Measurements from ENCODE around the gene WAS. TPM values are rescaled to one million over a fixed set of nuclear protein-coding genes. Genes with fewer than 3 reads are reported as not detected.
A peak's percentile ranks its signal among the peaks of the same experiment; 100 is the strongest.

The WAS gene
- total and polyA plus RNA-seq, 2 of the 8 experiments (the other 6 are each of a cell fraction or from before 2014, with no cell fraction given) = 0.63 to 0.65 TPM

- Histone ChIP-seq H3K27me3 (replicated peaks in 1 of 4; ENCODE audit: control insufficient read depth in 3 of 4, extremely low read depth in 1 of 4, insufficient read depth in 3 of 4, low read length in 3 of 4) (no peaks in the 10 kb centered on the region), H3K9me3 (ENCODE audit: insufficient read depth in 2 of 2, low read depth in 1 of 2, low read length in 1 of 2) (no peaks in the 10 kb centered on the region), H4K5ac (ENCODE audit: insufficient read length, low read depth, low read length) (no peak overlapping the region), H4K91ac (replicated peaks; ENCODE audit: insufficient read length, low read length) (peak overlapping the region; percentile 54), H3K79me1 (ENCODE audit: low read depth, low read length) (no peaks in the 10 kb centered on the region), H2AFZ (ENCODE audit: low read length) (peak overlapping the region; percentile 85), H4K20me1 (replicated peaks in 1 of 2; ENCODE audit: control insufficient read depth in 1 of 2, insufficient read depth in 2 of 2, low read length in 2 of 2) (no peaks in the 10 kb centered on the region), H3K4me1 (replicated peaks in 1 of 4; ENCODE audit: control insufficient read depth in 3 of 4, insufficient read depth in 4 of 4, low read length in 3 of 4) (peaks cover 0 to 3% (median 0%) of the 10 kb centered on the region in 4 experiments; a peak in 1 of 7 replicates), H3K27ac (ENCODE audit: low read depth, low read length) (peak overlapping the region; percentile 67; the same call in 1 of the 2 replicates), H4K8ac (ENCODE audit: extremely low read depth, insufficient read depth, low read length) (no peak overlapping the region; the same call in 1 of the 2 replicates), H3K18ac (ENCODE audit: extremely low read depth, low read length) (peak overlapping the region; percentile 60; the same call in 1 of the 2 replicates), H2BK15ac (ENCODE audit: low read length) (no peak overlapping the region), H3K4me3 (ENCODE audit: extremely low read depth in 1 of 4, insufficient read depth in 2 of 4, low read depth in 3 of 4, low read length in 4 of 4) (peak overlapping the region; percentile 70 to 88 (median 78)), H2BK5ac (ENCODE audit: low read depth, low read length) (peak overlapping the region; percentile 44; the same call in 1 of the 2 replicates), H3K36me3 (ENCODE audit: control insufficient read depth in 2 of 4, insufficient read depth in 4 of 4, low read length in 3 of 4) (no peaks in the 10 kb centered on the region), H3K14ac (ENCODE audit: insufficient read length) (no peak overlapping the region), H3K23ac (ENCODE audit: insufficient read length) (no peak overlapping the region), H2AK5ac (ENCODE audit: low read depth, low read length) (no peak overlapping the region), H2BK12ac (ENCODE audit: low read depth, low read length) (no peak overlapping the region), H3K4ac (replicated peaks; ENCODE audit: insufficient read length, low read depth, low read length) (no peak overlapping the region), H3K4me2 (ENCODE audit: insufficient read depth in 1 of 2, low read depth in 2 of 2, low read length in 2 of 2) (peak overlapping the region; percentile 67 to 74), H3K79me2 (ENCODE audit: control insufficient read depth in 1 of 2, insufficient read depth in 2 of 2, low read length in 2 of 2) (no peaks in the 10 kb centered on the region), H2BK20ac (ENCODE audit: low read length) (no peak overlapping the region), H3K9ac (replicated peaks in 1 of 4; ENCODE audit: extremely low read depth in 1 of 4, low read depth in 3 of 4, low read length in 3 of 4) (peak overlapping the region in 3 of 4 experiments; percentile 58 to 69 (median 58); a peak in 5 of 7 replicates), H2BK120ac (replicated peaks; ENCODE audit: low read depth, low read length) (no peak overlapping the region), H3K56ac (replicated peaks; ENCODE audit: insufficient read length, low read depth, low read length) (no peak overlapping the region), H3K23me2 (ENCODE audit: low read depth, low read length) (peaks cover 2% of the 10 kb centered on the region; the same call in 1 of the 2 replicates)
- DNase-seq (ENCODE audit: low read depth in 1 of 2, low spot score in 2 of 2) = peak; percentile 76 to 83
- ChIA-PET POLR2A (ENCODE audit: partially characterized antibody) (interaction anchor here (0.6 to 2.3 kb wide), 5 partner anchors 12 to 1191 kb away, joined by 3 to 16 read pairs (median 3); partner anchors contain the start of gene SUV39H1), CTCF (ENCODE audit: partially characterized antibody) (no interaction called here)
- 0% methylated on average over 5 of the region's 67 CpGs; no CpG with 5 or more reads in 1 of the 2 experiments for WGBS, 2 experiments (ENCODE audit: extremely low coverage in 1 of 2, insufficient coverage in 1 of 2, insufficient read length in 1 of 2, insufficient replicate concordance in 2 of 2, low coverage in 1 of 2, low lambda C conversion rate in 2 of 2, missing lambda C conversion rate in 1 of 2)
- FAIRE-seq = no peak
- TF ChIP-seq POU5F1 (IDR thresholded peaks at IDR 0.05; ENCODE audit: low read depth, low read length) = no peak
- TF ChIP-seq SIN3A (conservative IDR thresholded peaks at IDR 0.05 in 1 of 2, IDR thresholded peaks at IDR 0.05 in 1 of 2; ENCODE audit: low read depth in 1 of 2, low read length in 2 of 2) = no peak
- TF ChIP-seq TAF1 (IDR thresholded peaks at IDR 0.05; ENCODE audit: low read depth, low read length) = peak; percentile 54; the same call in 1 of the 2 replicates
- TF ChIP-seq TAF7 (optimal IDR thresholded peaks at IDR 0.05; ENCODE audit: borderline replicate concordance, low read depth, low read length) = peak; percentile 27
- TF ChIP-seq CBX8 (IDR thresholded peaks at IDR 0.05; ENCODE audit: borderline replicate concordance, low read depth, low read length) = no peak
- TF ChIP-seq BACH1 (IDR thresholded peaks at IDR 0.05; ENCODE audit: low read length) = no peak
- TF ChIP-seq TEAD4 (IDR thresholded peaks at IDR 0.05; ENCODE audit: low read depth, low read length) = no peak
- TF ChIP-seq MAX (IDR thresholded peaks at IDR 0.05) = no peak
- peak; percentile 80 for TF ChIP-seq NRF1 (IDR thresholded peaks at IDR 0.05; ENCODE audit: low read depth, low read length)
- no peak for TF ChIP-seq SP4 (IDR thresholded peaks at IDR 0.05; ENCODE audit: low read length)
- TF ChIP-seq SP1 (IDR thresholded peaks at IDR 0.05; ENCODE audit: low read depth, low read length) = peak; percentile 50; the same call in 1 of the 2 replicates
- no peak for TF ChIP-seq RXRA (IDR thresholded peaks at IDR 0.05; ENCODE audit: insufficient read depth, low read depth, low read length)
Observed at GRCh38 chrX:48676106-48676892, 7.3 kb upstream of the WAS start.

All from H1 (cell line).